Muscle layer of duodenum (tissue), 2 donors: Measurements from ENCODE around the gene LRRC19.

Experiments
- H3K27ac ChIP-seq: one replicate; pipeline ENCODE4 v1.7.0; 2013; ENCODE audit warnings: mild to moderate bottlenecking, low read length
- H3K27me3 ChIP-seq: one replicate; pipeline ENCODE4 v1.7.0; 2013; ENCODE audit warnings: low read depth, mild to moderate bottlenecking, control low read depth, low read length
- H3K36me3 ChIP-seq, 2 donors: one replicate each; pipeline ENCODE4 v1.7.0; 2013; ENCODE audit warnings: low read length in 2 of 2, control low read depth in 1 of 2, mild to moderate bottlenecking in 1 of 2; ENCODE audit not compliant: insufficient read depth in 2 of 2, control insufficient read depth in 1 of 2
- H3K4me1 ChIP-seq, 2 donors: one replicate each; pipeline ENCODE4 v1.7.0; 2013; ENCODE audit warnings: low read length in 2 of 2, mild to moderate bottlenecking in 2 of 2, control low read depth in 1 of 2, moderate library complexity in 1 of 2; ENCODE audit not compliant: insufficient read depth in 2 of 2, control insufficient read depth in 1 of 2
- H3K4me3 ChIP-seq, 2 donors: one replicate each; pipeline ENCODE4 v1.7.0; 2013; ENCODE audit warnings: low read length in 2 of 2, low read depth in 1 of 2, mild to moderate bottlenecking in 1 of 2
- H3K9me3 ChIP-seq, 2 donors: one replicate each; pipeline ENCODE4 v1.7.0; 2013; ENCODE audit warnings: low read length in 2 of 2, control low read depth in 1 of 2, mild to moderate bottlenecking in 1 of 2; ENCODE audit not compliant: control insufficient read depth in 1 of 2
- donor health status: healthy.

The LRRC19 gene

DNA sequence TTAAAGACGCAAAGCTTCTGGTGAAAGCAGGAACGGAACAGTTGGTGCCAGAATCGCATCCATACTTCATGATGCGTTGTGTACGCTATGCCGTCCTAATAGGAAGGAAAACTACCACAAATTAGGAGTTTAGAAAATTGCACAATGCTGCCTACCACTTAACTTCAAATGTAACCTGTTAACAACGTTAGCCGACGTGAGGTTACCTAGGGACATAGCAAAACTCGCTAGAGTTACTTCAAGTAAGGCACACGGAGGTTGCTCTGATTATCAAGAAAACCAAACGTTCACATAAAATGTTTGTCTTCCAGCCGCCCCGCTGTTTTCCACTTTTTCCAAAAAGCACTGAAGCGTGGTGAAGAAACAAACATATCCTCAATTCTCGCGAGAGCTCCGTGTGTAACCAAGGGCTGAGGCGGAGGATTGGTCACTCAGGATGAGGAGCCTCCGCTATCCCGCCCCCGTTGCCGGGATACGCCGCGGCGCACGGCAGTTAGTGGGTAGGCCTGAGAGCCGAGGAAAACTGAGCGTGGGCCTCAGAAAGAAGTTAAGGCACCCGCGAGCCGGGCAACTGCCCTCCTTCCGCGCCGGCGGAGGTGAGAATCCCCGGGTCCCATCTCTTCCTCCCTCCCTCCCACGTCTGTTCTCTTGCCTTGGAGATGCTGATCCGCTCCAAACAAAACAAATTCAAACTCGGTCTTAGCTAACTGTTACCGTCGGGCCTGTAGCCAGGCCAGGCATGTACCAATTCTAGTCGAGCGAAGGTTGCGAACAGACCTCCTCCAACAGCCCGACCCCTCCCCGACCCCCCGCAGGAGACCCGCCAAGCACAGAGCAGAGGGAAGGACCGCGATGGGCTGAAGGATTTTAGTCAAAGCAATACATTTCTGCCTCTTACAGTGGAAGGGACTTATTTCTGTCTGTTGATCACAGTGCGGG, 49.3 kb downstream of the LRRC19 start, which contains the start of gene IFT74:
TSS of gene IFT74 (plus strand) at position 492 of the 939 bp plus-strand sequence. CDS start 5,556 bp downstream, outside the sequence.
- H3K4me3 ChIP-seq = peak within 1 kb of the TSS; percentile 66 to 94
- H3K27ac ChIP-seq = peak within 1 kb of the TSS; percentile 94
- H3K27me3 ChIP-seq = no peaks in the 10 kb centered on the region
- H3K4me1 ChIP-seq = peaks cover 0 to 14% of the 10 kb centered on the region in 2 donors
- H3K36me3 ChIP-seq = no peaks in the 10 kb centered on the region
- H3K9me3 ChIP-seq = no peaks in the 10 kb centered on the region

DNA sequence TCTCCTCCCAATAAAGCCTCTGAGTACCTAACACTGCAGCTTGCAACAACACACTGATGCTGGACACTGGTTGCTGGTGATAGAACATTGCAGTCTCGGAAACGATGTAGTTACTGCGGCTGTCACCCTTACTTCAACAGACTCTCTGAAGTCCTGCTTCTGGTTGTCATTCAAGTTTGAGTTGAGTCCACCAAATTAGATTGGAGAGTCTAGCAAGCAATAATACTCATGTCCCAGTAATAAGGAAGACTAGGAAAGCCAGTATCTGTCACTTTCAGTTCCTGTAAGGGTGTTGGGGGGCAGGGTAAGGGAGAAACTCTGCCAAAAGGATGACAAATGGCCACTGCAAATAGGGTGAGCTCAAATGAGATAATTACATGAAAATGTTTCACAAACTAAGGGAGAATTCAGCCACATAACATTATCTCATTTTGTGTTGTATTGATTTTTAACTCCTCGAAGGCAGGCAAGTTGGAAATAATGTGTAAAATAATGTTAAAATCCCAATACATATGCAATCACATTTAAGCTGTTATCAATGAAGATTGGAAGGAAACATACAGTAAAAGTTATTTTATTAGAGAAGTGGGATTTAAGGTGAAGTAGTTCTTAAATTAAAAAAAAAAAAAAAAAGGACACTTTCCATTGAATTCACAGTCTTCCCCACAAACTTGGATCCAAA, 50.1 kb downstream of the LRRC19 start:
- H3K27ac ChIP-seq = peak overlapping the region; percentile 94
- no peaks in the 10 kb centered on the region for H3K36me3 ChIP-seq
- no peaks in the 10 kb centered on the region for H3K27me3 ChIP-seq
- H3K4me1 ChIP-seq = peaks cover 0 to 14% of the 10 kb centered on the region in 2 donors
- no peaks in the 10 kb centered on the region for H3K9me3 ChIP-seq
- H3K4me3 ChIP-seq = peak overlapping the region; percentile 66 to 94

DNA sequence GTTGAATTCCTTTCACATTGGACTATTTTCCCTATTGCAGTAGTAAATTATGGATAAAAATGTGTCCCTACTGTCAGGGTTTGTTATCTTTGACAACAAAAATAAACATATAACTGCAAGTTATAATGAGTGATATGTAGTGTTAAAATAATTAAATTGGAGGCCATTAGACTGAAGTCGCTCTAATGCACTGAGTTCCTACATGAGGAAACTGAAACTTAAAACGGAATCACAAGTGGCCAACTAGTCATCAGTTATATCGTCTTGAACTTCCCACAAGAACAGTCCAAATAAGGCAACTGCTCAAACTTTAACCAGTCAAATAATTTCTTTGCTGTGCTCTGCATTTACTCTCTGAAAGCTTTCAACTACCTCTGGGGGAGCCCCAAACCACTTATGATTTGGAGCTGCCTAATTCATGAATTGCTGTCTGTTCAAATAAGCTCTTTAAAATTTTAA, 51.4 kb downstream of the LRRC19 start:
- Histone ChIP-seq H3K27me3 (no peaks in the 10 kb centered on the region), H3K9me3 (no peaks in the 10 kb centered on the region), H3K4me3 (no peak overlapping the region), H3K27ac (no peak overlapping the region), H3K4me1 (peaks cover 0 to 14% of the 10 kb centered on the region in 2 donors), H3K36me3 (no peaks in the 10 kb centered on the region)

DNA sequence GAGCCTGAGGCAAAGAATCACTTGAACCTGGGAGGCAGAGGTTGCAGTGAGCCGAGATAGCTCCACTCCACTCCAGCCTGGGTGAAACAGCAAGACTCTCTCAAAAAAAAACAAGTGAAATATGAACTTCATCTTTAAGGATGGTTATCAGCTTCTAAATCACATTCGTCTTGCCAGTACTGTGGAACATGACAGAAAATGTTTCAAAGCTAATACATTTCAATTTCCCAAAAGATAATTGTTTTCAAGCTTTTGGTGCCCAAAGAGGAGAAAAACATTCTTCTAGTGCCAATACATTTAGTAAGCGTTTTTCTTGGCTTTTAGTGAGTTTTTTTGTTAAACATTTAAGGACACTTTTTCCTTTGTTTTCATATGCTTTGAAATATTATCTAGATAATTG, 53.7 kb downstream of the LRRC19 start:
- H3K4me1 ChIP-seq = peaks cover 0 to 10% of the 10 kb centered on the region in 2 donors
- H3K9me3 ChIP-seq = no peaks in the 10 kb centered on the region
- no peak overlapping the region for H3K27ac ChIP-seq
- H3K27me3 ChIP-seq = no peaks in the 10 kb centered on the region
- H3K4me3 ChIP-seq = no peak overlapping the region
- H3K36me3 ChIP-seq = peaks cover 0 to 3% of the 10 kb centered on the region in 2 donors

DNA sequence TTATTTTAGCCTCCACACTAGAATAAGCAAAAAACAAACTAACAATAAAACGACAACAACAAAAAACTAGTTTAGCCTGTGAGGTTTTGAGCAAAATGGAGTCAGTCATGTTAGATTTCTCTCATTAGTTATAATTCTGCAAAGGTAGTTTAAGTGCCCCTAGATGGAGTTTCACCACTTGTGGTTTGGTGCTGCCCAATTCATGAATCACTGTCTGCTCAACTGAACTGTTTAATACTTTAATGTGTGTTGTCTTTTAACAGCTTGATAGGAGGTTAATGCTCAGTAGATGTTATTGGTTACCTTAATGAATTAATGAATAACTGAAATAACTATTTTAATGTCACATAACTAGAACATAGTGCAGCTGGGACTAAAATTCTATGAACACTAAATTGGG, 55.0 kb downstream of the LRRC19 start:
- Histone ChIP-seq H3K9me3 (no peaks in the 10 kb centered on the region), H3K4me1 (peaks cover 6 to 15% of the 10 kb centered on the region in 2 donors)

DNA sequence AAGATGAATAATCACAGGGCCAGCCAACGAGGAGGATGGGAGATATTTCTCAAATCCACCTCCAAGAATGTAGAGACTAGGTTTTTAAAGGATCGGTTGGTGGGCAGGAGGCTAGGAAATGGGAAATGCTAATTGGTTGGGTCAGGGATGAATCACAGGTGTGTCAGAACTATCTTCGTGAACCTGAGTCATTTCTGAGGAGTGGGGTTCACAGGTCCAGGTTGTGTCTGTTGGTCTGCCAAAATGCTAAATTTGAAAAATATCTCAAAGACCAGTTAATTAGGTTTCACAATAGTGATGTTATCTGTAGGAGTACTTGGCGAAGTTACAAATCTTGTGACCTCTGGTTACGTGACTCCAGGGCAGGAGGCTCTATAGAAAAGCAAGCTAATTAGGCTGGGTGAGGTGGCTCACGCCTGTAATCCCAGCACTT, 55.8 kb downstream of the LRRC19 start:
- Histone ChIP-seq H3K36me3 (peaks cover 0 to 3% of the 10 kb centered on the region in 2 donors), H3K27ac (no peak overlapping the region), H3K4me3 (no peak overlapping the region), H3K4me1 (peaks cover 6 to 20% of the 10 kb centered on the region in 2 donors), H3K9me3 (no peaks in the 10 kb centered on the region), H3K27me3 (no peaks in the 10 kb centered on the region)

More for the DNA sequence above, 55.0 kb downstream of the LRRC19 start:
- Histone ChIP-seq H3K4me3 (no peak overlapping the region), H3K27ac (no peak overlapping the region), H3K36me3 (peaks cover 0 to 3% of the 10 kb centered on the region in 2 donors), H3K27me3 (no peaks in the 10 kb centered on the region)

DNA sequence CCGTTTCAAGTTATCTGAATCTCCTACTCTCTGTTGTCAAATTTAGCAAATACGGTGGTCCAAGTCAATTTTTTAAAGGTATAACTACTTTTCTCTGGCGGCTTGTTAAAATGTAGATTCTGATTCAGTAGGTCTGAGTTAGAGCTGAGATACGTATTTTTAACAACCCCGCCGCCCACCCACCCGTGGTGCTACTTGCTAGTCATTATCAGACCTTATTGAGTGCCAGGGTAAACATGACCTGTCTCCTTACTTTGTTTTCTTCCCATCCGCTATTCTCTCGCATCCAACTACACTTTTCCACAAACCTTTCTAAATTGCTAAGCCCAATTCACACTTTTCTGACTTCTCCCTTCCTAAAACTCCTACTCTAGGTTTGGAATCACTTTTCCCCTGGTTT, 57.7 kb downstream of the LRRC19 start:
- Histone ChIP-seq H3K27me3 (no peaks in the 10 kb centered on the region), H3K36me3 (peaks cover 0 to 3% of the 10 kb centered on the region in 2 donors), H3K4me3 (peak overlapping the region; percentile 82 to 96), H3K27ac (peak overlapping the region; percentile 97), H3K4me1 (peaks cover 6 to 20% of the 10 kb centered on the region in 2 donors), H3K9me3 (no peaks in the 10 kb centered on the region)

DNA sequence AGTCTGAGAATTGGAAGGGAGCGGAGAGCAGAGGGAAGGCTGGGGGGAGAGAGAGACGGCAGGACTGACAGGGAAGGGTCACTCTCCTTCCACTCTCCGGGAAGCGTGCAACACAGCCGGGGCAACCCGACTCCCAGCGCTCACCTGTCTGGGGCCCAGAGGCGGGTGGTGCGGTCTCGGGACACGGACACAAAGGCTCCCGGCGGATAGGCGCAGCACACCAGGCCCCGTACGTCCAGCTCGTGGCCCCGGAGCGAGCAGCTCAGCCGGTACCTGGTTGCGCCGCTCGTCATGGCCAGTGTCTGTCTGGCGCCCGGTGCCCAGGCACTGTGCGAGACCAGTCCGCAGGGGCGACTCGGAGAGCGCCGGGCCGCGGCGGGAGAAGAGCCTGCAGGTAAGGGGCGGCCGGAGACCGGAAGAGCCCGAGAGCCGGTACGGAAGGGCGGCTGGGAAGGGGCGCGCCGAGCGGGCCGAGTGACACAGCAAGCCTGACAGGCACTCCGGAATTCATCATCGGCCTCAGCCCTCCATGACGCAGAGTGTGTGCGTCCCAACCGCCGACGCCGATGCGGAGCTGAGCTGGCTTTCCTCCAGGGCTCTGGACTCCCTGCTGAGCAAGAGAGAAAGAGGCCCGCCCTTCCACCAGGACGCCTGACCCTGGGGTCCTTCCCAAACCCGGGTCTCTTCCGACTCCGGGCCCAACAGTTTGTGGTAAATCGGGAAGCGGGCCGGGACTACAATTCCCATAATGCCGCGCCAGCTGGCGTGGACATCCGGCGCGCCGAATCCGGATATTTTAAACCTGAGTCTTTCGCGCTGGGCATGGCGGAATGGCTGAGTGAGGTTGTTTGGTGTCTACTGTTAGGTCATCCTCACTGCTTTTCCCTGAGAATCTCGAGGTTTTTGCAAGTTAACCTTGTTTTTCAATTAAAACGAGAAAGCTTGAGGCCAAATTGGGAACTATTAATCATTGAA, 58.4 kb downstream of the LRRC19 start, which contains the start of gene PLAA:
TSS of gene PLAA (minus strand) at position 490 of the 975 bp plus-strand sequence. CDS start at position 293, 197 bp downstream.
- Histone ChIP-seq H3K36me3 (peaks cover 0 to 3% of the 10 kb centered on the region in 2 donors), H3K4me1 (peaks cover 6 to 20% of the 10 kb centered on the region in 2 donors)

DNA sequence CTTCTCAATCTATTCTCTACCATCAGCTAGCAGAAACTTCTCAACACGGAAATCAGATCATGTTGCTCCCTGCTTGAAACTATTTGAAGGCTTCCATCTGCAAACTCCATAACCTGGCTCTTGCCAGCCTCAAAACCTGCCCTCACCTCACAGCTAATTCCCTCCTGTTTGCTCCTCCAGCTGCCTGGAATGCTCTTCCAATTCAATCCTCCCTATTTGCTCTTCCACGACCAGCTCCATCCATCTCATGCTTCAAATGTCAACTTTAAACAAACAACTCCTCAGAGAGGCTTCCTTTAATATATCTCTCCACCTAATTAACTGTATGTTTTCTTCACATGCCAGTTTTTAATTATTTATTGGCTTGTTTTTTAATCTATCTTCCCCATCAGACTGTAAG, 59.9 kb downstream of the LRRC19 start:
- H3K27ac ChIP-seq = peak overlapping the region; percentile 97

More for the DNA sequence above, 58.4 kb downstream of the LRRC19 start, which contains the start of gene PLAA:
- peak within 1 kb of the TSS; percentile 82 to 96 for H3K4me3 ChIP-seq
- peak within 1 kb of the TSS; percentile 97 for H3K27ac ChIP-seq
- no peaks in the 10 kb centered on the region for H3K27me3 ChIP-seq
- no peaks in the 10 kb centered on the region for H3K9me3 ChIP-seq

More for the DNA sequence above, 59.9 kb downstream of the LRRC19 start:
- no peaks in the 10 kb centered on the region for H3K27me3 ChIP-seq
- peak overlapping the region; percentile 82 to 96 for H3K4me3 ChIP-seq
- no peaks in the 10 kb centered on the region for H3K9me3 ChIP-seq
- peaks cover 0 to 3% of the 10 kb centered on the region in 2 donors for H3K36me3 ChIP-seq
- peaks cover 6 to 20% of the 10 kb centered on the region in 2 donors for H3K4me1 ChIP-seq
